Right ventricle myocardium superior (tissue), 1 donor: Measurements from ENCODE around the gene CDX1. TPM values are rescaled to one million over a fixed set of nuclear protein-coding genes. Genes with fewer than 3 reads are reported as not detected.
A peak's percentile ranks its signal among the peaks of the same experiment; 100 is the strongest.

Experiments used
- ATAC-seq: fragments of 200-7000 bp; cut with Tn5 transposase; one replicate; pipeline ENCODE4 v1.9.1; 2020; ENCODE audit warnings: mild to moderate bottlenecking; ENCODE audit not compliant: poor library complexity
- DNase-seq: peaks from one replicate; pipeline ENCODE4 v3.0.0-alpha.2; 2020
- intact Hi-C: fragments of 100-400 bp; cut with DNase I; formaldehyde crosslinking; loops from one replicate; pipeline ENCODE4 v1.11.2; 2022
- total RNA-seq: library from RNA; stranded (reverse); fragmentation: NEBNext Ultra II Directional; extraction: Animal tissue kit (Norgen Biotek cat#: 25700); gene quantifications from one replicate; pipeline ENCODE4 v1.2.1, GENCODE V29; 2021
- donor health status: DM: no; HTN: yes; CAD: no; lungs with severe emphysema.

Gene CDX1
- total RNA-seq, 1 donor from 2014 or later: not detected

DNA sequence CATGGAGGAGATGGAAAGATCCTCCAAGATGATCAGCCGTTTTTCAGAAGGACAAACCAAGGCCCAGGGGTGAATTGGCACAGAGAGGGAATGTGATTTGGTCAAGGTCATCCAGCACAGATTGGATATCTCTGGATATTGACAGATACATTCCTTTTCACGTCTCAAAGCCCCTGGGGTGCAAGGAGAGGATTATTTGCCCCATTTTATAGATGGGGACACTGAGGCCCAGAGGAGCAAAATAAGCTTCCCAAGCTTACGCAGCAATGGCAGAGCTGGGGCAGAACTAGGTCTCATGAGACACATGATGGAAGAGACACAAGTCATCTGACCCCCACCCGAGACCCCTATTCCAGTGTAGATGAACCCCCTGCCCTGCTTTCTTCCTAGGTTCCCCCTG lies 10.0 kb upstream of the CDX1 start:
- no peak for ATAC-seq
- intact Hi-C loops: no loop called here
- DNase-seq: no peak

- DNase-seq (no peak), ATAC-seq (no peak)
- intact Hi-C loops: no loop called here
Observed at GRCh38 chr5:150157168-150157567, 9.4 kb upstream of the CDX1 start.

GRCh38 chr5:150158170-150158949 lies 8.2 kb upstream of the CDX1 start:
- intact Hi-C loops: no loop called here
- no peak for ATAC-seq

DNA sequence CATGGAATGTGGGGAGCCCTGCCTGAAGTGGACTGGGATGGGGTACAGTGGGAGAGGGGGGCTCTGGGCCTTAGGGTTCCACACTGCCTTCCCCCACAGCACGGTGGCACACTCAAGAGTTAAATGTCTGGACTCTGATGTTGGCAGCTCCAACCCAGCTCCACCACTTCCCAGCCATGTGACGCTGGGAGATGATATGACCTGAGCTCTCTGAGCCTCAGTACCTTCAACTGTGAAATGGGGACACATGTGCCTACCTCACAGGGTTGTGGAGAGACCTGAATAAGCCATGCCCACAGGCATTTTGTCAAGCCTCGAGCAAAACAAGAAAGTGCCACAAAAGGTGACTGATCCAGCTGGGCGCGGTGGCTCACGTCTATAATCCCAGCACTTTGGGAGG lies 7.5 kb upstream of the CDX1 start:
- intact Hi-C loops: no loop called here
- ATAC-seq (no peak), DNase-seq (no peak)

More at GRCh38 chr5:150158170-150158949, 8.2 kb upstream of the CDX1 start:
- no peak for DNase-seq

DNA sequence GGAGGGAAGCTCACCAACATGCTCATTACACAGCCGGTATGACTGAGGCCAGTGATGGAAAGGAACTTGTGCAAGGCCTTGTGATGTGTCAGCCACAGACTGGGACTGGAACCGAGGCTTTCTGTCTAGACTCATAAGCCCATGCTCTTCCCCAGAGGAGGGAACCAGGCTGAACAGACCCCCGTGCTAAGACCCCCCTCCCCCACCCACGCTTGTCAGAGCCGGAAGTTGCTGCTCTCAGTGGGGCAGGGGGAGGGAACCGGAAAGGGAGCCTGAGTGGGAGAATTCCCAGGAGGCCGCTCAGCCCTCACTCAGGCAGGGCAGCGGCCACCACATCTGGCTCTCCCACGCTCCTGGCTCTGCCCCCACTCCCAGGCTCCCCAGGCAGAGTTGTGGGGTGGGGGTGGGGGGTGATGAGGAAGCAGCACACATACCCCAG lies 6.8 kb upstream of the CDX1 start:
- intact Hi-C loops: loop anchor here (10.0 kb wide), 1 partner anchor 275 kb away; no protein-coding TSS in a partner anchor
- peak; percentile 70 for DNase-seq
- ATAC-seq: peak; percentile 2

- intact Hi-C loops: loop anchor here (1.0 to 10.0 kb wide), 2 partner anchors 58 to 274 kb away; no protein-coding TSS in a partner anchor
- ATAC-seq: no peak
- no peak for DNase-seq
Observed at GRCh38 chr5:150160448-150161081, 6.0 kb upstream of the CDX1 start.

DNA sequence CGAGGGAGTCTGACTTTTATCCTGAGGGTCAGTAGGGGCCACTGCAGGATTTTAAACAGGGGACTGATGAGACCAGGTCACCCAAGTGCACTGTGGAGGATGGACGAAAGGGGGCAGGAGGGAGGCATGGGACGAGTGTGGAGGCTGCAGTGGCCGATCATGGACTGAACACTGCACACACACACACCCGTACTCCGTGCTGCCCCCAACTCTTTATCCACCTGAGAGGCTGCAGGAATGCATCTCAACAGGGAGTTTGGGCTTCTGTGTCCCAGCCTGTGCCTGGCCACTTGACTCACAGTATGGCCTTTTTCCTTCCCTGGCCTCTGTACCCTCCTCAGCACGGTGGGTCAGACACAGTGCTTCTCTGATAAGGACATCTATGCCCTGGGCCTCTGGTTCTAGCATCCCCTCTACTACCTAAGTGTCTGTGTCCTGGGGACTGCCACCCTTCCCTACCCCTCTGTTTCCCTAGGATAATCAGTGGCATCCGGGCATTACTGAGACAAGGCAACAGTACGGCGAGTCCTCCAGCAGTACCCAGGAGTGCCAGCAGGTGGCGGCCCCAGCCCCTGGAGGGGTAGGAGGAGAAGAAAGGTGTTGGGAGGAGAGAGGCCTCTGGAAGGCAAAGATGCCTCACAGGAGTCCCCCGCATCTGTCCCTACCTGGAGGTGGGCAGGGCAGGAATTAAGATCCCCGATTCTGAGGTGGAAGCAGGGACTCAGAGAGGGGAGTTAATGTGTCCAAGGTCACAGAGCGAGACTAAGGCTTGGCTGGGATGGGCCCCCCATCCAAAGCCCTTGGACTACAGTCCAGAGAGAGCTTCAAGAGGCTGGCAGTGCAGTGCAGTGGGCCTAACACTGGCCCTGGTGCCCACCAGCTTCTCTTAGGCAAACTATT lies 5.1 kb upstream of the CDX1 start:
- ATAC-seq: peak; percentile 71
- peak; percentile 91 for DNase-seq
- intact Hi-C loops: loop anchor here (1.0 to 10.0 kb wide), 2 partner anchors 57 to 273 kb away; no protein-coding TSS in a partner anchor

- intact Hi-C loops: loop anchor here (10.0 kb wide), 1 partner anchor 273 kb away; no protein-coding TSS in a partner anchor
- no peak for ATAC-seq
- DNase-seq: no peak
Observed at GRCh38 chr5:150162142-150162513, 4.5 kb upstream of the CDX1 start.

- no peak for ATAC-seq
- no peak for DNase-seq
- intact Hi-C loops: loop anchor here (10.0 kb wide), 1 partner anchor 272 kb away; no protein-coding TSS in a partner anchor
Observed at GRCh38 chr5:150163035-150163434, 3.5 kb upstream of the CDX1 start.

DNA sequence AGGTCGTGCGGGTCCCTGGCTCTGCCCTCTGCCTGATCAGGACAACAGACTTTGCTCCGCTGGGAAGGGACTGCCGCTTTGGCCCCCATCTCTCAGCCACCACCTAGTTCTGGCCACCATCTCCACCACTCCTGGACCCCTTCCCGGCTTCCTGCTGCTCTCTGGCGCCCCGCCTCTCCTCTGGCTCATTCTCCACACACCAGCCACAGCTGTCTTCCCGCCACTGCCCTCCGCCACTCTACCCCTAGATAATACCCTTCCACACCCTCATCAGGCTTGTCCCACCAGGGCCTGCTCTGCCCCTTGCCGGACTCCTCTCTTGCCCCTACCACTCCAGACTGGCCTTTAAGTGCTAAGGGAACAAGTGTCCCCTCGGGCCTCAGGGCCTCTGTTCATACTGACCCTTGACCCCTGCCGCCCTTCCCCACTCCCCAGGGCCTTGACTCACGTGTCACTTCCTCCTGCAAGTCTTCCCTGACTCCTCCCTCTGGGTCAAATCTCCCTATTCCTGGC lies 3.0 kb upstream of the CDX1 start:
- DNase-seq (peak; percentile 90), ATAC-seq (peak; percentile 67)
- intact Hi-C loops: loop anchor here (10.0 kb wide), 1 partner anchor 271 kb away; no protein-coding TSS in a partner anchor

DNA sequence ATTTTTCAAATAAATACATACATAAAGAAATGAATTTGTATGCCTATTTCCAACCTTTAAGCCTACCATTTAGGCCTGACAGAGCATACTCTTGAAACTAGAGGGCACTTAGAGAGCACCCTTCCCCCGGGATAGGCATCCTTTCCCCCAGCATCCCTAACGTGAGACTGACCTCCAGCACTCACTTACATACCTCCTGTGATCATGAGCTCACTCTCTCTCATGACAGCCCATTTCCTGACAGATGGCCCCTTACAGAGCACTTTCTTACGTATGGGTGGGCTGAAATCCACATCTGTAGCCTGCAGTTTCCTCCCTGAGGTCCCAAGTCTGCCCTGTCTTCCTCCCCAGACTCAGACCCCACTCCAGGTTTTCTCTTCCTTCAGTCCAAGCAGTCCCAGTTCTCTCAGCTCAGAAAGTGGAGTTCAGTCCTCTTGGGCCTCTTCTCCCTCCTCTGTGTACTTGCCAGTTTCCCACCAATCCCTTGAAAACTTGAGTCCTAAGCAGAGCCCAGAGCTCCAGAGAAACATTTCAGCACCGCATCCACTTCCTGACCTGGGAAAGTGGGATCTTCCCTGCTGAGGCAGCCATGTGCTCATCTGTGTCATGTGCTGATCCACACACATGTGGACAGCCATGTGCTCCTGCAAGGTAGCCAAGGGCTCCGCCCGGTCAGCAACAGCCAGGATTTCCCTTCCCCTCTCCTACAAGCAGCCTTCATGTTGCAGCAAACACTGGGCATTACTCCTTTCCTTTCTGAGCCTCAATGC lies 2.2 kb upstream of the CDX1 start:
- ATAC-seq: no peak
- intact Hi-C loops: loop anchor here (10.0 kb wide), 1 partner anchor 270 kb away; no protein-coding TSS in a partner anchor
- DNase-seq: no peak

DNA sequence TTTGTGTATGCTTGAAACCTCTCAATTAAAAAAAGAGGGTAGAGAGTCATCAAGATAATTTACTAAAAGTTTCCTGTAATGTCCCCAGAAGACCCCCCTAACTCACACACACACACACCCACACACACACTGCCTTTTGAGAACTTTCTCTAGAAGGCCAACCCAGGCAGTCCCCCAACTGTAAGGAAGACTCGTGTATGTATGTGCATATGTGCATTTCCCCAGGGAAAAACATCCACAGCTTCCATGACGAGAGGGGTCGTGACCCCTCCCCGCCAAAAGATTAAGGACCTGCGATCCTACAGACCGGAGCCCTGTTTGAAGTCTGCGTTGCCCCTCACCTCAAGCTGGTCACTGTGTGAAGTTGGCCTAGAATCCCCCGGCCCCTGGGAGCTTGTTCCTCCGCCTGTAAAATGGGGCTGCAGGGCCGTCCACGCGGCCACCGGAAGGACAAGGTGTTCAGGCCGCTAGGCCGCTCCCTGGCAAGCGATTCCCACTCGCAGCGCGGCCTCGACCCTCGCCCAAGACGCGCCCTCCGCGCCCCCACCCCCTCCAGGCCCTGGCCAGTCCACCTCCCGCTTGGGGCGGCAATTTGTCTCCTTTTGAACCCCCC lies 435 bp upstream of the CDX1 start:
- ATAC-seq: no peak
- DNase-seq: no peak
- intact Hi-C loops: loop anchor here (10.0 kb wide), 1 partner anchor 269 kb away; no protein-coding TSS in a partner anchor

- intact Hi-C loops: loop anchor here (10.0 kb wide), 1 partner anchor 267 kb away; no protein-coding TSS in a partner anchor
- DNase-seq (no peak), ATAC-seq (no peak)
Observed at GRCh38 chr5:150167512-150167850, 903 bp downstream of the CDX1 start.

DNA sequence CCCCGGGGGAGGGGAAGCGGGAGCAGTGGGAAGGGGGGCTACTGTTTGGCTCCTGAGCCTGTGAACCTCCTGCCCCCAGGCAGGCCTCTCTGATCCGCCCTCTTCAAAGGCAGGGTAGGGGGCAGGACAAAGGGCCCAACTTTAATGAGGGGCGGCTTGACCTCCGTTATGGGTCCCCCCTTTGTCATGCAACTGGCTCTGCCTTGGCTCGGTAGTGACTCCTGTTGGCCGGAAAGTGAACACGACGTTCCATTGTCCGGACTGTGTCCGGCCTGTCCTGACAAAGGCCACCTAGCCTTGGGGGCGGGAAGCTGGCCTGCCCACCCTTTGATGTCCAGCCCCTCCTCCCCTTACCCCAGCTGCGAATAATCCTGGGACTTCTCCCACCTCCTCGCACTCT lies 1.3 kb downstream of the CDX1 start:
- DNase-seq (no peak), ATAC-seq (no peak)
- intact Hi-C loops: loop anchor here (10.0 kb wide), 1 partner anchor 267 kb away; no protein-coding TSS in a partner anchor

GRCh38 chr5:150168864-150169263 lies 2.3 kb downstream of the CDX1 start:
- DNase-seq (no peak), ATAC-seq (no peak)
- intact Hi-C loops: loop anchor here (10.0 kb wide), 1 partner anchor 266 kb away; no protein-coding TSS in a partner anchor

- intact Hi-C loops: no loop called here
- DNase-seq (no peak), ATAC-seq (no peak)
Observed at GRCh38 chr5:150172145-150172544, 5.6 kb downstream of the CDX1 start.

DNA sequence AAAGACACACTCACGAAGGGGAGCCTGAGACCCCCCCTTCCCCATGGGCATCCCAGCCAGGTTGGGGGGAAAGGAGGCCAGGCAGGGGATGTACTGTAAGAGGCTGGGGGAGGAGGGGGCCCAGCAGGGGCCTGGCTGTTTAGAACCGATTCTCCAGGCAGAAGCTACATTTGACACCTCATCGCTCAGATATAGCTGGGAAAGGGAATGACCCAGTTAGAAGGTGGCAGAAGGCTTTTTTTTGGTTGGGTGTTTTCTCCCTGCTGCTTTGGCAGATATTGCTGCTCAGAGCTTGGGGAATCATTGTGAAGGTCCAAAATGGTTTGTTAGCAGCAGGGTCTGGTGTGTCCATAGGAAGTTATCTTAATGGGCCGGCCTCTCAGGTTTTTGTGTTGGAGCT lies 6.0 kb downstream of the CDX1 start:
- DNase-seq (no peak), ATAC-seq (no peak)
- intact Hi-C loops: no loop called here
